ENCODE data around the gene BIRC6. TPM values are rescaled to one million over a fixed set of nuclear protein-coding genes. Genes with fewer than 3 reads are reported as not detected.

Gene BIRC6
- total RNA-seq, 6 experiments from 2014 or later = 43.1 to 63.5 (median 47.2) TPM

GRCh38 chr2:32506446-32506845, 149.6 kb downstream of the BIRC6 start:
- H3K9me3 ChIP-seq = no peaks in the 10 kb centered on the region
- no peak for TF ChIP-seq CTCF (IDR thresholded peaks at IDR 0.05)
- no peak for TF ChIP-seq POLR2A (IDR thresholded peaks at IDR 0.05)

GRCh38 chr2:32514946-32515345, 158.1 kb downstream of the BIRC6 start:
- DNase-seq (no peak), ATAC-seq (no peak)
- Histone ChIP-seq H3K27ac (no peak overlapping the region), H3K9me3 (no peaks in the 10 kb centered on the region), H3K4me1 (no peaks in the 10 kb centered on the region), H3K27me3 (no peaks in the 10 kb centered on the region), H3K4me3 (no peak overlapping the region), H3K36me3 (peaks cover 0 to 72% (median 16%) of the 10 kb centered on the region in 4 donors)
- 100% methylated on average over 2 of the region's 2 CpGs for WGBS (ENCODE audit: insufficient coverage, low coverage, low lambda C conversion rate, missing lambda C conversion rate)
- TF ChIP-seq CTCF (IDR thresholded peaks at IDR 0.05) (no peak), POLR2A (IDR thresholded peaks at IDR 0.05) (no peak)
- intact Hi-C loops (cut with DNase I) = no loop called here

More at GRCh38 chr2:32506446-32506845, 149.6 kb downstream of the BIRC6 start:
- H3K36me3 ChIP-seq = peaks cover 0 to 66% (median 17%) of the 10 kb centered on the region in 4 donors
- no peaks in the 10 kb centered on the region for H3K27me3 ChIP-seq
- no peak overlapping the region for H3K27ac ChIP-seq
- ATAC-seq (no peak), DNase-seq (no peak)
- no peaks in the 10 kb centered on the region for H3K4me1 ChIP-seq
- H3K4me3 ChIP-seq = no peak overlapping the region
- intact Hi-C loops (cut with DNase I) = no loop called here
- WGBS (ENCODE audit: insufficient coverage, low coverage, low lambda C conversion rate, missing lambda C conversion rate) = 100% methylated on average over 1 of the region's 1 CpG

GRCh38 chr2:32516567-32516966, 159.7 kb downstream of the BIRC6 start:
- ATAC-seq = no peak
- WGBS (ENCODE audit: insufficient coverage, low coverage, low lambda C conversion rate, missing lambda C conversion rate) = 29% methylated on average over 1 of the region's 1 CpG
- no peaks in the 10 kb centered on the region for H3K27me3 ChIP-seq
- H3K9me3 ChIP-seq = no peaks in the 10 kb centered on the region
- no peak overlapping the region for H3K4me3 ChIP-seq
- no peak for TF ChIP-seq CTCF (IDR thresholded peaks at IDR 0.05)
- TF ChIP-seq POLR2A (IDR thresholded peaks at IDR 0.05) = no peak
- no peak overlapping the region for H3K27ac ChIP-seq
- H3K4me1 ChIP-seq = no peaks in the 10 kb centered on the region
- DNase-seq = no peak
- peaks cover 0 to 67% (median 13%) of the 10 kb centered on the region in 4 donors for H3K36me3 ChIP-seq
- intact Hi-C loops (cut with DNase I) = no loop called here

GRCh38 chr2:32522770-32523169, 165.9 kb downstream of the BIRC6 start:
- peaks cover 5 to 50% (median 12%) of the 10 kb centered on the region in 4 donors for H3K36me3 ChIP-seq

More at GRCh38 chr2:32522770-32523169, 165.9 kb downstream of the BIRC6 start:
- H3K4me1 ChIP-seq = no peaks in the 10 kb centered on the region
- no peak overlapping the region for H3K27ac ChIP-seq
- H3K9me3 ChIP-seq = no peaks in the 10 kb centered on the region
- H3K27me3 ChIP-seq = no peaks in the 10 kb centered on the region
- no peak for ATAC-seq
- TF ChIP-seq CTCF (IDR thresholded peaks at IDR 0.05) (no peak), POLR2A (IDR thresholded peaks at IDR 0.05) (no peak)
- no peak for DNase-seq
- H3K4me3 ChIP-seq = no peak overlapping the region
- 91% methylated on average over 3 of the region's 3 CpGs for WGBS (ENCODE audit: insufficient coverage, low coverage, low lambda C conversion rate, missing lambda C conversion rate)
- intact Hi-C loops (cut with DNase I) = no loop called here
